ENCODE data around the gene FAM110A.
A peak's percentile ranks its signal among the peaks of the same experiment; 100 is the strongest.
"Not testable (repeated sequence)": the region's sequence is repeated elsewhere in the genome, so short reads cannot be mapped to it uniquely, and the experiment has no call there.

The FAM110A gene

GRCh38 chr20:819680-820322 is 13.7 kb upstream of the FAM110A start:
- Mint-ChIP-seq H3K27ac (peak overlapping the region; percentile 14), H3K36me3 (ENCODE audit: low read depth) (no peaks in the 10 kb centered on the region), H3K9me3 (no peaks in the 10 kb centered on the region), H3K4me3 (no peak overlapping the region), H3K27me3 (peaks cover 6% of the 10 kb centered on the region), H3K4me1 (ENCODE audit: low read depth) (peaks cover 4% of the 10 kb centered on the region)
- DNase-seq: no peak

- Mint-ChIP-seq H3K27ac (no peak overlapping the region), H3K9me3 (no peaks in the 10 kb centered on the region), H3K36me3 (ENCODE audit: low read depth) (no peaks in the 10 kb centered on the region), H3K4me3 (no peak overlapping the region), H3K4me1 (ENCODE audit: low read depth) (peaks cover 4% of the 10 kb centered on the region), H3K27me3 (peaks cover 6% of the 10 kb centered on the region)
- no peak for DNase-seq
These were observed 13.1 kb upstream of the FAM110A start for GRCh38 chr20:820323-820953.

- Mint-ChIP-seq H3K36me3 (ENCODE audit: low read depth) (no peaks in the 10 kb centered on the region), H3K27ac (no peak overlapping the region), H3K9me3 (no peaks in the 10 kb centered on the region), H3K4me1 (ENCODE audit: low read depth) (peaks cover 1% of the 10 kb centered on the region), H3K4me3 (no peak overlapping the region), H3K27me3 (no peaks in the 10 kb centered on the region)
- no peak for DNase-seq
These were observed 12.3 kb upstream of the FAM110A start for GRCh38 chr20:821046-821730.

- no peak for DNase-seq
- Mint-ChIP-seq H3K27me3 (no peaks in the 10 kb centered on the region), H3K27ac (no peak overlapping the region), H3K4me1 (ENCODE audit: low read depth) (peaks cover 1% of the 10 kb centered on the region), H3K36me3 (ENCODE audit: low read depth) (no peaks in the 10 kb centered on the region), H3K9me3 (no peaks in the 10 kb centered on the region), H3K4me3 (no peak overlapping the region)
These were observed 11.8 kb upstream of the FAM110A start for GRCh38 chr20:821731-822065.

- Mint-ChIP-seq H3K4me1 (ENCODE audit: low read depth) (peaks cover 1% of the 10 kb centered on the region), H3K9me3 (no peaks in the 10 kb centered on the region), H3K36me3 (ENCODE audit: low read depth) (no peaks in the 10 kb centered on the region), H3K4me3 (no peak overlapping the region), H3K27me3 (no peaks in the 10 kb centered on the region), H3K27ac (no peak overlapping the region)
- DNase-seq: no peak
These were observed 10.6 kb upstream of the FAM110A start for GRCh38 chr20:822651-823573.

GRCh38 chr20:823574-823902 is 10.0 kb upstream of the FAM110A start:
- peaks cover 1% of the 10 kb centered on the region for H3K4me1 Mint-ChIP-seq (ENCODE audit: low read depth)

GRCh38 chr20:824490-824889 is 9.0 kb upstream of the FAM110A start:
- Mint-ChIP-seq H3K27ac (no peak overlapping the region), H3K36me3 (ENCODE audit: low read depth) (no peaks in the 10 kb centered on the region), H3K4me1 (ENCODE audit: low read depth) (no peaks in the 10 kb centered on the region), H3K4me3 (no peak overlapping the region), H3K9me3 (no peaks in the 10 kb centered on the region), H3K27me3 (no peaks in the 10 kb centered on the region)
- DNase-seq: no peak

More at GRCh38 chr20:823574-823902, 10.0 kb upstream of the FAM110A start:
- Mint-ChIP-seq H3K36me3 (ENCODE audit: low read depth) (no peaks in the 10 kb centered on the region), H3K27ac (no peak overlapping the region), H3K4me3 (no peak overlapping the region), H3K9me3 (no peaks in the 10 kb centered on the region), H3K27me3 (no peaks in the 10 kb centered on the region)
- DNase-seq: no peak

- no peak overlapping the region for H3K4me3 Mint-ChIP-seq
- H3K36me3 Mint-ChIP-seq (ENCODE audit: low read depth): no peaks in the 10 kb centered on the region
- no peaks in the 10 kb centered on the region for H3K27me3 Mint-ChIP-seq
- H3K4me1 Mint-ChIP-seq (ENCODE audit: low read depth): no peaks in the 10 kb centered on the region
- no peak for DNase-seq
- no peak overlapping the region for H3K27ac Mint-ChIP-seq
- H3K9me3 Mint-ChIP-seq: no peaks in the 10 kb centered on the region
These were observed 8.6 kb upstream of the FAM110A start for GRCh38 chr20:824916-825315.

- no peak overlapping the region for H3K4me3 Mint-ChIP-seq
- DNase-seq: no peak
- H3K9me3 Mint-ChIP-seq: no peaks in the 10 kb centered on the region
- H3K36me3 Mint-ChIP-seq (ENCODE audit: low read depth): no peaks in the 10 kb centered on the region
- no peak overlapping the region for H3K27ac Mint-ChIP-seq
- H3K4me1 Mint-ChIP-seq (ENCODE audit: low read depth): no peaks in the 10 kb centered on the region
- H3K27me3 Mint-ChIP-seq: no peaks in the 10 kb centered on the region
These were observed 7.6 kb upstream of the FAM110A start for GRCh38 chr20:825710-826421.

GRCh38 chr20:826695-827323 is 6.7 kb upstream of the FAM110A start:
- H3K4me1 Mint-ChIP-seq (ENCODE audit: low read depth): no peaks in the 10 kb centered on the region

GRCh38 chr20:827981-828380 is 5.5 kb upstream of the FAM110A start:
- not testable (repeated sequence) for H3K27me3 Mint-ChIP-seq; H3K36me3 Mint-ChIP-seq (ENCODE audit: low read depth); H3K9me3 Mint-ChIP-seq; H3K4me1 Mint-ChIP-seq (ENCODE audit: low read depth); DNase-seq; H3K4me3 Mint-ChIP-seq; H3K27ac Mint-ChIP-seq

More at GRCh38 chr20:826695-827323, 6.7 kb upstream of the FAM110A start:
- Mint-ChIP-seq H3K4me3 (no peak overlapping the region), H3K36me3 (ENCODE audit: low read depth) (no peaks in the 10 kb centered on the region), H3K9me3 (no peaks in the 10 kb centered on the region), H3K27me3 (no peaks in the 10 kb centered on the region), H3K27ac (no peak overlapping the region)
- no peak for DNase-seq

- H3K4me1 Mint-ChIP-seq (ENCODE audit: low read depth): peaks cover 5% of the 10 kb centered on the region
- H3K27ac Mint-ChIP-seq: no peak overlapping the region
- no peak overlapping the region for H3K4me3 Mint-ChIP-seq
- H3K27me3 Mint-ChIP-seq: no peaks in the 10 kb centered on the region
- DNase-seq: no peak
- peaks cover under 1% of the 10 kb centered on the region for H3K36me3 Mint-ChIP-seq (ENCODE audit: low read depth)
- H3K9me3 Mint-ChIP-seq: no peaks in the 10 kb centered on the region
These were observed 4.5 kb upstream of the FAM110A start for GRCh38 chr20:828987-829386.

- DNase-seq: no peak
- no peak overlapping the region for H3K27ac Mint-ChIP-seq
- peaks cover 4% of the 10 kb centered on the region for H3K36me3 Mint-ChIP-seq (ENCODE audit: low read depth)
- peaks cover 9% of the 10 kb centered on the region for H3K4me1 Mint-ChIP-seq (ENCODE audit: low read depth)
- H3K9me3 Mint-ChIP-seq: no peaks in the 10 kb centered on the region
- no peaks in the 10 kb centered on the region for H3K27me3 Mint-ChIP-seq
- H3K4me3 Mint-ChIP-seq: no peak overlapping the region
These were observed 4.0 kb upstream of the FAM110A start for GRCh38 chr20:829551-829950.

GRCh38 chr20:830011-830521 is 3.4 kb upstream of the FAM110A start:
- Mint-ChIP-seq H3K9me3 (no peaks in the 10 kb centered on the region), H3K27ac (no peak overlapping the region), H3K4me1 (ENCODE audit: low read depth) (peaks cover 13% of the 10 kb centered on the region), H3K36me3 (ENCODE audit: low read depth) (peaks cover 4% of the 10 kb centered on the region), H3K4me3 (no peak overlapping the region), H3K27me3 (no peaks in the 10 kb centered on the region)
- no peak for DNase-seq

Measured in activated T-cell treated with anti-CD3 and anti-CD28 coated beads, Interleukin-2, amount 50 U/mL, for 24 hours (primary cell).